Measurements from ENCODE around the gene ZNF280A. TPM values are rescaled to one million over a fixed set of nuclear protein-coding genes. Genes with fewer than 3 reads are reported as not detected.

The ZNF280A gene
- total RNA-seq, 1 experiment from 2014 or later, result 0.81 TPM

DNA sequence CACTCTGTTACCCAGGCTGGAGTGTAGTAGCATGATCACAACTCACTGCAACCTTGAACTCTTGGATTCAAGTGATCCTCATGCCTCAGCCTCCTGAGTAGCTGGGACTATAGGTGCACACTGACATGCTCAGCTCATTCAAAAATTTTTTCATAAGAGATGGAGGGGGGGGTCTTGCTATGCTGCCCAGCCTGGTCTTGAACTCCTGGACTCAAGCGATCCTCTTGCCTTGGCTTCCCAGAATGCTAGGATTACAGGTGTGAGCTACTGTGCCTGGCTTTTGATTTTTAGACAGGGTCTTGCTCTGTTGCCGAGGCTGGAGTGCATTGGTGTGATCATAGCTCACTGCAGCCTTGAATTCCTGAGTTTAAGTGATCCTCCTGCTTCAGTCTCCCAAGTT lies 25.0 kb upstream of the ZNF280A start (continued):
- TF ChIP-seq, protein P1, sequence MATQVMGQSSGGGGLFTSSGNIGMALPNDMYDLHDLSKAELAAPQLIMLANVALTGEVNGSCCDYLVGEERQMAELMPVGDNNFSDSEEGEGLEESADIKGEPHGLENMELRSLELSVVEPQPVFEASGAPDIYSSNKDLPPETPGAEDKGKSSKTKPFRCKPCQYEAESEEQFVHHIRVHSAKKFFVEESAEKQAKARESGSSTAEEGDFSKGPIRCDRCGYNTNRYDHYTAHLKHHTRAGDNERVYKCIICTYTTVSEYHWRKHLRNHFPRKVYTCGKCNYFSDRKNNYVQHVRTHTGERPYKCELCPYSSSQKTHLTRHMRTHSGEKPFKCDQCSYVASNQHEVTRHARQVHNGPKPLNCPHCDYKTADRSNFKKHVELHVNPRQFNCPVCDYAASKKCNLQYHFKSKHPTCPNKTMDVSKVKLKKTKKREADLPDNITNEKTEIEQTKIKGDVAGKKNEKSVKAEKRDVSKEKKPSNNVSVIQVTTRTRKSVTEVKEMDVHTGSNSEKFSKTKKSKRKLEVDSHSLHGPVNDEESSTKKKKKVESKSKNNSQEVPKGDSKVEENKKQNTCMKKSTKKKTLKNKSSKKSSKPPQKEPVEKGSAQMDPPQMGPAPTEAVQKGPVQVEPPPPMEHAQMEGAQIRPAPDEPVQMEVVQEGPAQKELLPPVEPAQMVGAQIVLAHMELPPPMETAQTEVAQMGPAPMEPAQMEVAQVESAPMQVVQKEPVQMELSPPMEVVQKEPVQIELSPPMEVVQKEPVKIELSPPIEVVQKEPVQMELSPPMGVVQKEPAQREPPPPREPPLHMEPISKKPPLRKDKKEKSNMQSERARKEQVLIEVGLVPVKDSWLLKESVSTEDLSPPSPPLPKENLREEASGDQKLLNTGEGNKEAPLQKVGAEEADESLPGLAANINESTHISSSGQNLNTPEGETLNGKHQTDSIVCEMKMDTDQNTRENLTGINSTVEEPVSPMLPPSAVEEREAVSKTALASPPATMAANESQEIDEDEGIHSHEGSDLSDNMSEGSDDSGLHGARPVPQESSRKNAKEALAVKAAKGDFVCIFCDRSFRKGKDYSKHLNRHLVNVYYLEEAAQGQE (IDR thresholded peaks at IDR 0.05; ENCODE audit: low read depth), result no peak
- TF ChIP-seq CEBPB (IDR thresholded peaks at IDR 0.05; ENCODE audit: low read depth), result no peak
- no peak for TF ChIP-seq POLR2A (IDR thresholded peaks at IDR 0.05; ENCODE audit: borderline replicate concordance, extremely low read depth, insufficient read depth, insufficient read length)
- TF ChIP-seq SIN3A (IDR thresholded peaks at IDR 0.05; ENCODE audit: low read depth), result no peak
- no peak for TF ChIP-seq RAD21 (IDR thresholded peaks at IDR 0.05; ENCODE audit: low read depth)
- TF ChIP-seq, protein P2, sequence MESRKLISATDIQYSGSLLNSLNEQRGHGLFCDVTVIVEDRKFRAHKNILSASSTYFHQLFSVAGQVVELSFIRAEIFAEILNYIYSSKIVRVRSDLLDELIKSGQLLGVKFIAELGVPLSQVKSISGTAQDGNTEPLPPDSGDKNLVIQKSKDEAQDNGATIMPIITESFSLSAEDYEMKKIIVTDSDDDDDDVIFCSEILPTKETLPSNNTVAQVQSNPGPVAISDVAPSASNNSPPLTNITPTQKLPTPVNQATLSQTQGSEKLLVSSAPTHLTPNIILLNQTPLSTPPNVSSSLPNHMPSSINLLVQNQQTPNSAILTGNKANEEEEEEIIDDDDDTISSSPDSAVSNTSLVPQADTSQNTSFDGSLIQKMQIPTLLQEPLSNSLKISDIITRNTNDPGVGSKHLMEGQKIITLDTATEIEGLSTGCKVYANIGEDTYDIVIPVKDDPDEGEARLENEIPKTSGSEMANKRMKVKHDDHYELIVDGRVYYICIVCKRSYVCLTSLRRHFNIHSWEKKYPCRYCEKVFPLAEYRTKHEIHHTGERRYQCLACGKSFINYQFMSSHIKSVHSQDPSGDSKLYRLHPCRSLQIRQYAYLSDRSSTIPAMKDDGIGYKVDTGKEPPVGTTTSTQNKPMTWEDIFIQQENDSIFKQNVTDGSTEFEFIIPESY (IDR thresholded peaks at IDR 0.05; ENCODE audit: extremely low read depth, insufficient replicate concordance, low read length), result no peak
- TF ChIP-seq EGR1 (IDR thresholded peaks at IDR 0.05; ENCODE audit: low read depth), result no peak

GRCh38 chr22:22538226-22538989 lies 18.3 kb upstream of the ZNF280A start:
- ChIA-PET RAD21 (ENCODE audit: low non-redundant PET in 1 of 2, low total read pairs in 2 of 2, uncharacterized antibody in 2 of 2, unreplicated experiment in 2 of 2) (no interaction called here), CTCF (interaction anchor here (1.4 kb wide), 1 partner anchor 38 kb away, joined by 3 read pairs; no protein-coding TSS in a partner anchor), POLR2A (no interaction called here)
- intact Hi-C loops (cut with micrococcal nuclease), result no loop called here
- DNase-seq (ENCODE audit: low read depth, low spot score) (no peak), ATAC-seq (no peak)
- Histone ChIP-seq H3K36me3 (ENCODE audit: control insufficient read depth in 1 of 2, insufficient read depth in 2 of 2, low read length in 2 of 2) (no peaks in the 10 kb centered on the region), H3K9ac (ENCODE audit: low read length) (no peak overlapping the region), H3K9me2 (ENCODE audit: insufficient read depth) (no peaks in the 10 kb centered on the region), H3K4me3 (replicated peaks in 1 of 2; ENCODE audit: low read depth in 1 of 2, low read length in 2 of 2) (no peak overlapping the region), H3K4me1 (ENCODE audit: control insufficient read depth in 1 of 2, insufficient read depth in 2 of 2, low read length in 2 of 2) (no peaks in the 10 kb centered on the region), H4K20me1 (ENCODE audit: insufficient read depth) (no peaks in the 10 kb centered on the region), H3K27me3 (ENCODE audit: insufficient read depth, low read length) (no peaks in the 10 kb centered on the region), H3K4me2 (ENCODE audit: low read length) (no peak overlapping the region), H2AFZ (ENCODE audit: low read depth, low read length, poor library complexity, severe bottlenecking) (no peak overlapping the region), H3K9me3 (ENCODE audit: control insufficient read depth in 1 of 2, insufficient read depth in 1 of 2, low read depth in 1 of 2, low read length in 2 of 2) (no peaks in the 10 kb centered on the region), H3K79me2 (ENCODE audit: insufficient read depth, low read length) (no peaks in the 10 kb centered on the region), H3K27ac (ENCODE audit: low read depth, low read length) (no peak overlapping the region)
- no peak for TF ChIP-seq RAD21 (IDR thresholded peaks at IDR 0.05; ENCODE audit: low read depth)
- no peak for TF ChIP-seq SP1 (IDR thresholded peaks at IDR 0.05; ENCODE audit: low read depth)
- no peak for TF ChIP-seq ZNF274 (IDR thresholded peaks at IDR 0.05; ENCODE audit: low read depth, low read length)
- TF ChIP-seq, protein P3, sequence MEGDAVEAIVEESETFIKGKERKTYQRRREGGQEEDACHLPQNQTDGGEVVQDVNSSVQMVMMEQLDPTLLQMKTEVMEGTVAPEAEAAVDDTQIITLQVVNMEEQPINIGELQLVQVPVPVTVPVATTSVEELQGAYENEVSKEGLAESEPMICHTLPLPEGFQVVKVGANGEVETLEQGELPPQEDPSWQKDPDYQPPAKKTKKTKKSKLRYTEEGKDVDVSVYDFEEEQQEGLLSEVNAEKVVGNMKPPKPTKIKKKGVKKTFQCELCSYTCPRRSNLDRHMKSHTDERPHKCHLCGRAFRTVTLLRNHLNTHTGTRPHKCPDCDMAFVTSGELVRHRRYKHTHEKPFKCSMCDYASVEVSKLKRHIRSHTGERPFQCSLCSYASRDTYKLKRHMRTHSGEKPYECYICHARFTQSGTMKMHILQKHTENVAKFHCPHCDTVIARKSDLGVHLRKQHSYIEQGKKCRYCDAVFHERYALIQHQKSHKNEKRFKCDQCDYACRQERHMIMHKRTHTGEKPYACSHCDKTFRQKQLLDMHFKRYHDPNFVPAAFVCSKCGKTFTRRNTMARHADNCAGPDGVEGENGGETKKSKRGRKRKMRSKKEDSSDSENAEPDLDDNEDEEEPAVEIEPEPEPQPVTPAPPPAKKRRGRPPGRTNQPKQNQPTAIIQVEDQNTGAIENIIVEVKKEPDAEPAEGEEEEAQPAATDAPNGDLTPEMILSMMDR (IDR thresholded peaks at IDR 0.05 in 2 of 3, conservative IDR thresholded peaks at IDR 0.05 in 1 of 3; ENCODE audit: borderline replicate concordance in 1 of 3, insufficient read depth in 1 of 3, low read depth in 2 of 3, low read length in 2 of 3), result no peak
- TF ChIP-seq, protein P2 (IDR thresholded peaks at IDR 0.05; ENCODE audit: extremely low read depth, insufficient replicate concordance, low read length), result no peak
- TF ChIP-seq ZFX (IDR thresholded peaks at IDR 0.05), result no peak
- TF ChIP-seq EZH2 (IDR thresholded peaks at IDR 0.05), result no peak
- no TSS peak for BruUV-seq (replicated peaks)
